Measurements from ENCODE around the gene PDE8B. TPM values are rescaled to one million over a fixed set of nuclear protein-coding genes. Genes with fewer than 3 reads are reported as not detected.

The PDE8B gene
- total RNA-seq, 1 experiment from 2014 or later: 1.8 TPM

DNA sequence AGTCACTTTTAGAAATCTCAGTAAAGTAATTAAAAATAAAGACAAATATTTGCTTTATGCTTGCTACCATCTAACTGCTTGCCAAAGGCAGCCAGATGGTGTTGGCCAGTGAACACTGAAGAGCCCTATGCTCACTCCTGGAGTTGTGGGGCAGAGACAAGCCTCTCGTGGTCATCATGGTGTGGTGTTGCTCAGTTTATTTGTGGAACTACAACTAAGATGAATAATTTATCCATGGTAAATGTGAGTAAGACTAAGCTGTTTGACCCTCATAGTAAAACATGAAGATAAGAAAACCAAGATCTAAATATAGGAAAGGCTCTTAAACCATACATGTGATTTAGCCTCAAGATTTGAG is 100.7 kb downstream of the PDE8B start:
- TF ChIP-seq EZH2 (IDR thresholded peaks at IDR 0.05; ENCODE audit: low read depth): no peak
- TF ChIP-seq, protein P1, sequence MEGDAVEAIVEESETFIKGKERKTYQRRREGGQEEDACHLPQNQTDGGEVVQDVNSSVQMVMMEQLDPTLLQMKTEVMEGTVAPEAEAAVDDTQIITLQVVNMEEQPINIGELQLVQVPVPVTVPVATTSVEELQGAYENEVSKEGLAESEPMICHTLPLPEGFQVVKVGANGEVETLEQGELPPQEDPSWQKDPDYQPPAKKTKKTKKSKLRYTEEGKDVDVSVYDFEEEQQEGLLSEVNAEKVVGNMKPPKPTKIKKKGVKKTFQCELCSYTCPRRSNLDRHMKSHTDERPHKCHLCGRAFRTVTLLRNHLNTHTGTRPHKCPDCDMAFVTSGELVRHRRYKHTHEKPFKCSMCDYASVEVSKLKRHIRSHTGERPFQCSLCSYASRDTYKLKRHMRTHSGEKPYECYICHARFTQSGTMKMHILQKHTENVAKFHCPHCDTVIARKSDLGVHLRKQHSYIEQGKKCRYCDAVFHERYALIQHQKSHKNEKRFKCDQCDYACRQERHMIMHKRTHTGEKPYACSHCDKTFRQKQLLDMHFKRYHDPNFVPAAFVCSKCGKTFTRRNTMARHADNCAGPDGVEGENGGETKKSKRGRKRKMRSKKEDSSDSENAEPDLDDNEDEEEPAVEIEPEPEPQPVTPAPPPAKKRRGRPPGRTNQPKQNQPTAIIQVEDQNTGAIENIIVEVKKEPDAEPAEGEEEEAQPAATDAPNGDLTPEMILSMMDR (conservative IDR thresholded peaks at IDR 0.05): no peak
- no peaks in the 10 kb centered on the region for H4K20me1 ChIP-seq (ENCODE audit: insufficient read depth)
- H3K27ac ChIP-seq: no peak overlapping the region
- no peaks in the 10 kb centered on the region for H3K79me2 ChIP-seq (ENCODE audit: low read depth)
- H3K9me3 ChIP-seq (ENCODE audit: insufficient read depth, low read depth): no peaks in the 10 kb centered on the region
- no TSS peak for BruUV-seq (replicated peaks)
- no peak overlapping the region for H3K4me3 ChIP-seq
- H3K4me1 ChIP-seq (replicated peaks; ENCODE audit: insufficient read depth): no peaks in the 10 kb centered on the region
- H3K27me3 ChIP-seq (ENCODE audit: insufficient read depth, low read depth): no peaks in the 10 kb centered on the region
- CTCF ChIA-PET: no interaction called here
- POLR2A ChIA-PET (ENCODE audit: unreplicated experiment): no interaction called here
- no peaks in the 10 kb centered on the region for H3F3A ChIP-seq (ENCODE audit: insufficient read depth, low read depth)
- no peak overlapping the region for H3K4me2 ChIP-seq
- no peak for DNase-seq
- H3K36me3 ChIP-seq (ENCODE audit: low read depth): no peaks in the 10 kb centered on the region
- no peak overlapping the region for H2AFZ ChIP-seq
- H3K9me2 ChIP-seq (ENCODE audit: insufficient read depth): no peaks in the 10 kb centered on the region; the same call in 1 of the 2 replicates
- intact Hi-C loops (cut with micrococcal nuclease; ENCODE audit: unreplicated experiment): no loop called here

- Histone ChIP-seq H3K27me3 (ENCODE audit: insufficient read depth, low read depth) (no peaks in the 10 kb centered on the region), H3K27ac (no peak overlapping the region), H3K4me1 (replicated peaks; ENCODE audit: insufficient read depth) (no peaks in the 10 kb centered on the region), H3K36me3 (ENCODE audit: low read depth) (no peaks in the 10 kb centered on the region), H3K4me2 (no peak overlapping the region), H2AFZ (no peak overlapping the region), H3K79me2 (ENCODE audit: low read depth) (no peaks in the 10 kb centered on the region), H3F3A (ENCODE audit: insufficient read depth, low read depth) (no peaks in the 10 kb centered on the region), H3K4me3 (no peak overlapping the region), H4K20me1 (ENCODE audit: insufficient read depth) (no peaks in the 10 kb centered on the region), H3K9me2 (ENCODE audit: insufficient read depth) (no peaks in the 10 kb centered on the region; the same call in 1 of the 2 replicates), H3K9me3 (ENCODE audit: insufficient read depth, low read depth) (no peaks in the 10 kb centered on the region)
- CTCF ChIA-PET: no interaction called here
- DNase-seq: no peak
- intact Hi-C loops (cut with micrococcal nuclease; ENCODE audit: unreplicated experiment): no loop called here
- no TSS peak for BruUV-seq (replicated peaks)
- TF ChIP-seq, protein P1 (conservative IDR thresholded peaks at IDR 0.05): no peak
- no peak for TF ChIP-seq EZH2 (IDR thresholded peaks at IDR 0.05; ENCODE audit: low read depth)
- POLR2A ChIA-PET (ENCODE audit: unreplicated experiment): no interaction called here
These were observed 101.9 kb downstream of the PDE8B start for GRCh38 chr5:77312413-77312812.

DNA sequence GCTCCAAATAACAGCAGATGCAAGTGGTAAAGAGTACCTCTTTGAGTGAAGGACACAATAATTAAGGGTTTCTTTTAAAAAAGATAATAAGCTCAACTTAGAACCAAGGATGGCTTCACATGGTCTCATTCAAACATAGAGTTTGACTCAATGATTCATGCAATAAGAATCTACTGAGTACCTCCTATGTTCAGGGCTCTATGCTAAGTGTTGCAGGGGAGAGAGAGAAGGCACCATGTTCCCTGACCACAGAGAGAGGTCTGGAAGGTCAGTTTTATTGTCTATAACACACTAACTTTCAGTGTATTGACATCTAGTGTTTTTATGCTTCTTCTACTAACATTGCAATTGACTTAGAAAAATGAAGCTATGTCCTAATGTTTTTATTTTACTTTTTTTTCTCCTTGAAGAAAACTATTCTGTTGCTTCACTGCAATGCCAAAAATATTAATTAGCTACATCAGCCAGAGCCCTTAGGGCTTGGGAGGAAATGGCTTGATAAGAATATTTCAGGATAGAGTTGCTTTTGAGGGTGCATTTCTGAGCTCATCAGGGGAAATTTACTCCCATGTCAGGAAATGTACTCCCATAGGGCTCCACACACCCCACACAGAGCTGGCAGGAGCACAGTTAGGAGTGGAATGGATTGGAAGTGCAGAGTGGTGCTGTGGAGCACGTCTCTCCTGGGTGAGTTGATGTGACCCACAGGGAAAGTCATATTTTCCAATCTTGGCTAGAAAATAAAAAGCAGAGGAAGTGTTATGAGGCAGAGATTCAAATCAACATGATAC is 106.6 kb downstream of the PDE8B start:
- Histone ChIP-seq H3K9me2 (ENCODE audit: insufficient read depth) (no peaks in the 10 kb centered on the region; the same call in 1 of the 2 replicates), H3K4me3 (no peak overlapping the region), H3K27me3 (ENCODE audit: insufficient read depth, low read depth) (no peaks in the 10 kb centered on the region), H2AFZ (no peak overlapping the region), H3K79me2 (ENCODE audit: low read depth) (no peaks in the 10 kb centered on the region), H3K4me1 (replicated peaks; ENCODE audit: insufficient read depth) (no peaks in the 10 kb centered on the region), H3K4me2 (no peak overlapping the region), H3K27ac (no peak overlapping the region), H4K20me1 (ENCODE audit: insufficient read depth) (no peaks in the 10 kb centered on the region), H3K9me3 (ENCODE audit: insufficient read depth, low read depth) (no peaks in the 10 kb centered on the region), H3K36me3 (ENCODE audit: low read depth) (no peaks in the 10 kb centered on the region), H3F3A (ENCODE audit: insufficient read depth, low read depth) (no peaks in the 10 kb centered on the region)
- BruUV-seq (replicated peaks): no TSS peak
- ChIA-PET CTCF (no interaction called here), POLR2A (ENCODE audit: unreplicated experiment) (no interaction called here)
- DNase-seq: no peak
- intact Hi-C loops (cut with micrococcal nuclease; ENCODE audit: unreplicated experiment): no loop called here
- TF ChIP-seq EZH2 (IDR thresholded peaks at IDR 0.05; ENCODE audit: low read depth): no peak
- TF ChIP-seq, protein P1 (conservative IDR thresholded peaks at IDR 0.05): no peak
